OCI-LY3 (cell line): ENCODE results near the gene VAV2.

Experiments
- H2AFZ ChIP-seq: fragments of 200-600, 300-600 bp; shearing (Covaris generic); 2 replicates; pipeline ENCODE4 v1.6.0; 2014; ENCODE audit warnings: antibody characterized with exemption, low read depth, low read length
- H3K27ac ChIP-seq: fragments of 200-600, 300-600 bp; sonication (generic); 2 replicates; pipeline ENCODE4 v1.5.1; 2014; ENCODE audit warnings: mild to moderate bottlenecking, low read length, moderate library complexity, mixed read lengths
- H3K27me3 ChIP-seq: fragments of 200-600, 300-600 bp; sonication (generic); 2 replicates; pipeline ENCODE4 v1.6.1; 2014; ENCODE audit warnings: low read depth, low read length, mixed read lengths
- H3K36me3 ChIP-seq: fragments of 200-600, 300-600 bp; sonication (generic); replicated peaks from 2 replicates; pipeline ENCODE3; 2014; ENCODE audit warnings: low read depth, low read length, mixed read lengths
- H3K4me1 ChIP-seq: fragments of 300-600, 200-600 bp; sonication (generic); 2 replicates; pipeline ENCODE4 v1.6.1; 2014; ENCODE audit warnings: low read length, mixed read lengths
- H3K4me2 ChIP-seq: fragments of 200-600, 300-600 bp; sonication (generic); 2 replicates; pipeline ENCODE4 v1.6.1; 2014; ENCODE audit warnings: low read length, mixed read lengths
- H3K4me3 ChIP-seq: fragments of 300-600, 200-600 bp; sonication (generic); 2 replicates; pipeline ENCODE4 v1.5.1; 2014; ENCODE audit warnings: antibody characterized with exemption, mild to moderate bottlenecking, low read length, moderate library complexity
- H3K79me2 ChIP-seq: fragments of 300-600, 200-600 bp; shearing (Covaris generic); 2 replicates; pipeline ENCODE4 v1.6.1; 2014; ENCODE audit warnings: mild to moderate bottlenecking, low read length, mixed read lengths
- H3K9ac ChIP-seq: fragments of 300-600, 200-600 bp; shearing (Covaris generic); 2 replicates; pipeline ENCODE4 v1.6.0; 2014; ENCODE audit warnings: mild to moderate bottlenecking, low read length, moderate library complexity
- H3K9me3 ChIP-seq: fragments of 200-600, 300-600 bp; shearing (Covaris generic); 2 replicates; pipeline ENCODE4 v1.6.1; 2014; ENCODE audit warnings: low read length, mixed read lengths; ENCODE audit not compliant: insufficient read depth
- H4K20me1 ChIP-seq: fragments of 200-600, 300-600 bp; sonication (generic); 2 replicates; pipeline ENCODE4 v1.6.1; 2016; ENCODE audit warnings: low read length, mixed read lengths; ENCODE audit not compliant: insufficient read depth
- CTCF ChIP-seq: fragments of 200-600, 300-600 bp; sonication (generic); IDR thresholded peaks from 2 replicates; pipeline ENCODE4 v1.5.1; 2014; ENCODE audit warnings: antibody characterized with exemption, low read length, low read depth
- EZH2phosphoT487 ChIP-seq: fragments of 200-600 bp; shearing (Covaris generic); IDR thresholded peaks from 2 replicates; pipeline ENCODE4 v1.6.1; 2018; ENCODE audit warnings: antibody characterized with exemption, mixed run types, low read depth

VAV2 gene

GRCh38 chr9:133939171-133939785 lies 52.8 kb downstream of the VAV2 start:
- no peak overlapping the region for H3K4me2 ChIP-seq
- no peak overlapping the region for H2AFZ ChIP-seq
- H3K4me3 ChIP-seq, result no peak overlapping the region
- H3K27me3 ChIP-seq, result no peaks in the 10 kb centered on the region
- H4K20me1 ChIP-seq, result peaks cover 18% of the 10 kb centered on the region
- no peak overlapping the region for H3K27ac ChIP-seq
- peaks cover 47% of the 10 kb centered on the region for H3K36me3 ChIP-seq
- no peaks in the 10 kb centered on the region for H3K9me3 ChIP-seq
- TF ChIP-seq CTCF (no peak), EZH2phosphoT487 (no peak)
- peaks cover 64% of the 10 kb centered on the region for H3K79me2 ChIP-seq
- H3K4me1 ChIP-seq, result peaks cover 8% of the 10 kb centered on the region
- no peak overlapping the region for H3K9ac ChIP-seq

- peaks cover 48% of the 10 kb centered on the region for H3K36me3 ChIP-seq
- H3K9ac ChIP-seq, result no peak overlapping the region
- peaks cover 59% of the 10 kb centered on the region for H3K79me2 ChIP-seq
- no peaks in the 10 kb centered on the region for H3K27me3 ChIP-seq
- TF ChIP-seq EZH2phosphoT487 (no peak), CTCF (no peak)
- no peak overlapping the region for H3K4me2 ChIP-seq
- H3K4me3 ChIP-seq, result no peak overlapping the region
- H4K20me1 ChIP-seq, result peaks cover 21% of the 10 kb centered on the region
- H3K27ac ChIP-seq, result no peak overlapping the region
- no peak overlapping the region for H2AFZ ChIP-seq
- no peaks in the 10 kb centered on the region for H3K9me3 ChIP-seq
- H3K4me1 ChIP-seq, result peaks cover 3% of the 10 kb centered on the region
Measured at GRCh38 chr9:133938753-133939152, 53.4 kb downstream of the VAV2 start.

- Histone ChIP-seq H3K9me3 (no peaks in the 10 kb centered on the region), H3K9ac (no peak overlapping the region), H3K27me3 (no peaks in the 10 kb centered on the region), H2AFZ (no peak overlapping the region), H3K4me1 (no peaks in the 10 kb centered on the region; the same call in 1 of the 2 replicates), H4K20me1 (peaks cover 21% of the 10 kb centered on the region), H3K4me3 (no peak overlapping the region), H3K36me3 (peaks cover 44% of the 10 kb centered on the region), H3K27ac (no peak overlapping the region), H3K79me2 (peaks cover 58% of the 10 kb centered on the region), H3K4me2 (no peak overlapping the region)
- no peak for TF ChIP-seq EZH2phosphoT487
- no peak for TF ChIP-seq CTCF
Measured at GRCh38 chr9:133938086-133938485, 54.0 kb downstream of the VAV2 start.

- no peaks in the 10 kb centered on the region for H3K9me3 ChIP-seq
- H3K4me1 ChIP-seq, result no peaks in the 10 kb centered on the region; the same call in 1 of the 2 replicates
- no peak overlapping the region for H3K9ac ChIP-seq
- H2AFZ ChIP-seq, result no peak overlapping the region
- TF ChIP-seq CTCF (no peak), EZH2phosphoT487 (no peak)
- H4K20me1 ChIP-seq, result peaks cover 22% of the 10 kb centered on the region
- no peak overlapping the region for H3K4me3 ChIP-seq
- peaks cover 58% of the 10 kb centered on the region for H3K79me2 ChIP-seq
- no peak overlapping the region for H3K27ac ChIP-seq
- no peaks in the 10 kb centered on the region for H3K27me3 ChIP-seq
- H3K36me3 ChIP-seq, result peaks cover 36% of the 10 kb centered on the region
- H3K4me2 ChIP-seq, result no peak overlapping the region
Measured at GRCh38 chr9:133937120-133937519, 55.0 kb downstream of the VAV2 start.
